ENCODE results near the gene CRYZL1. TPM values are rescaled to one million over a fixed set of nuclear protein-coding genes. Genes with fewer than 3 reads are reported as not detected.

The CRYZL1 gene
- total and polyA plus RNA-seq, 10 donors = 21.7 to 54.9 (median 33.6) TPM

- no peak for DNase-seq
- intact Hi-C loops (cut with DNase I; ENCODE audit: low total_unique reads) = no loop called here
- WGBS, 5 donors = 51 to 98% (median 95%) methylated on average over 1 of the region's 1 CpG
Observed at GRCh38 chr21:33674226-33674625, 32.7 kb upstream of the CRYZL1 start.

GRCh38 chr21:33673473-33673872 is 31.9 kb upstream of the CRYZL1 start:
- Histone ChIP-seq H3K27ac (no peak overlapping the region), H3K4me3 (no peak overlapping the region), H3K9me3 (no peaks in the 10 kb centered on the region), H3K4me1 (peaks cover 0 to 14% (median 2%) of the 10 kb centered on the region in 6 donors), H3K36me3 (no peaks in the 10 kb centered on the region), H3K27me3 (replicated peaks in 1 of 7) (no peaks in the 10 kb centered on the region)
- TF ChIP-seq POLR2AphosphoS5 (IDR thresholded peaks at IDR 0.05) (no peak), POLR2A (IDR thresholded peaks at IDR 0.05) (no peak), CTCF (IDR thresholded peaks at IDR 0.05 in 8 of 11, conservative IDR thresholded peaks at IDR 0.05 in 3 of 11) (no peak)
- intact Hi-C loops (cut with DNase I; ENCODE audit: low total_unique reads) = no loop called here
- WGBS, 5 donors = 76 to 95% (median 80%) methylated on average over 8 of the region's 8 CpGs
- no peak for DNase-seq

More at GRCh38 chr21:33674226-33674625, 32.7 kb upstream of the CRYZL1 start:
- H3K36me3 ChIP-seq = no peaks in the 10 kb centered on the region
- TF ChIP-seq POLR2A (IDR thresholded peaks at IDR 0.05) = no peak
- no peak for TF ChIP-seq POLR2AphosphoS5 (IDR thresholded peaks at IDR 0.05)
- TF ChIP-seq CTCF (IDR thresholded peaks at IDR 0.05 in 8 of 11, conservative IDR thresholded peaks at IDR 0.05 in 3 of 11) = no peak
- no peak overlapping the region for H3K27ac ChIP-seq
- H3K27me3 ChIP-seq (replicated peaks in 1 of 7) = no peaks in the 10 kb centered on the region
- H3K4me1 ChIP-seq = peaks cover 0 to 10% (median 0%) of the 10 kb centered on the region in 6 donors
- no peaks in the 10 kb centered on the region for H3K9me3 ChIP-seq
- no peak overlapping the region for H3K4me3 ChIP-seq

- H3K27me3 ChIP-seq (replicated peaks in 1 of 7) = no peaks in the 10 kb centered on the region
- H3K9me3 ChIP-seq = no peaks in the 10 kb centered on the region
- H3K4me1 ChIP-seq = peaks cover 0 to 25% (median 9%) of the 10 kb centered on the region in 6 donors
- no peaks in the 10 kb centered on the region for H3K36me3 ChIP-seq
- WGBS, 5 donors = 83 to 93% (median 90%) methylated on average over 6 of the region's 6 CpGs
- intact Hi-C loops (cut with DNase I; ENCODE audit: low total_unique reads) = no loop called here
- no peak overlapping the region for H3K27ac ChIP-seq
- H3K4me3 ChIP-seq = no peak overlapping the region
- TF ChIP-seq CTCF (IDR thresholded peaks at IDR 0.05 in 8 of 11, conservative IDR thresholded peaks at IDR 0.05 in 3 of 11) = no peak
- TF ChIP-seq POLR2A (IDR thresholded peaks at IDR 0.05) = no peak
- no peak for TF ChIP-seq POLR2AphosphoS5 (IDR thresholded peaks at IDR 0.05)
- no peak for DNase-seq
Observed at GRCh38 chr21:33670076-33670978, 28.8 kb upstream of the CRYZL1 start.

- intact Hi-C loops (cut with DNase I; ENCODE audit: low total_unique reads) = no loop called here
- no peaks in the 10 kb centered on the region for H3K9me3 ChIP-seq
- H3K27me3 ChIP-seq (replicated peaks in 1 of 7) = no peaks in the 10 kb centered on the region
- DNase-seq = no peak
- no peak overlapping the region for H3K4me3 ChIP-seq
- H3K27ac ChIP-seq = peak overlapping the region in 2 of 8 donors; percentile 13 to 42
- H3K36me3 ChIP-seq = no peaks in the 10 kb centered on the region
- 78 to 83% (median 82%) methylated on average over 2 of the region's 2 CpGs for WGBS, 5 donors
- TF ChIP-seq CTCF (IDR thresholded peaks at IDR 0.05 in 8 of 11, conservative IDR thresholded peaks at IDR 0.05 in 3 of 11) (no peak), POLR2A (IDR thresholded peaks at IDR 0.05) (no peak), POLR2AphosphoS5 (IDR thresholded peaks at IDR 0.05) (no peak)
- H3K4me1 ChIP-seq = peaks cover 0 to 25% (median 9%) of the 10 kb centered on the region in 6 donors
Observed at GRCh38 chr21:33668620-33669019, 27.1 kb upstream of the CRYZL1 start.

Data from spleen (tissue), 11 donors.